Astrocyte of the cerebellum (primary cell): ENCODE results near the gene RNASE11.

ENCODE experiments used
- DNase-seq: peaks from one replicate; pipeline ENCODE4 v3.0.0-alpha.2; 2011; ENCODE audit warnings: low read depth
- H3K4me3 ChIP-seq: 2 replicates; pipeline ENCODE4 v1.5.1; 2011; ENCODE audit warnings: mild to moderate bottlenecking, low read depth, low read length, moderate library complexity
- CTCF ChIP-seq: IDR thresholded peaks from 2 replicates; pipeline ENCODE4 v1.5.1; 2012; ENCODE audit warnings: low read length, low read depth, moderate library complexity, mild to moderate bottlenecking; ENCODE audit errors: missing control alignments
- in situ Hi-C: cut with HindIII; loops from 2 replicates; pipeline ENCODE4 v1.10.0; 2017; ENCODE audit warnings: low sequenced_read_pairs

Gene RNASE11

DNA sequence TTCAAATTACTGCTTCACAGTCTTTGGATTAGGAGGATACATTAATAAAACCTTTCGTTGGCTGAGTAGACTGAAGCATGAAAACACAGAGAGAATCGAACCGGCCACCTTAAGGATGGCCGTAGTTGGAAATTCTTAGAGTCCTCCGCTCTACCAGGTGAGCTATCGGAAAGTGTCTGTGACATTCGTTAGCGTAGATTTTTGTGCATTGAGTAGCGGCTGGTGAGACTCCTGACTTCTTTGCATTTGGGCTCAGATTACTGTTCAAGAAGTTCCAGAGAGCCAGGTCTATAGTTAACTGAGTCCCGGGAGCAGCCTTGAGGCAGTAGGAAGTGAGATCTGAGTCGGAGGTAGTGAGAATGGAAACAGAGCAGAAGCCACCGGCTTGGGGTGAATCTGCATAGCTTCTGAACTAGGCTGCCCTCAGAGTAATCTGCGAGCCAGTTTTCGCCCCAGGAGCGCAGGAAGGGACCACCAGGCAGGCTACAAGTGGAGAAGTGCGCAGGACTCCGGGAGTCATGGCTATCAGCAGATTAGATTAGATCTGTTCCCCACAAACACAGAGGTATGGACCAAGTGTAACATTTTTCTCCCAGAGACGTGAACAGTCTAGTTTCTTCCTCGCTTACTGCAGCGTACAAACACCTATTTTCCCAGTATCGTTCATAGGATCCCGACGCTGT, 42.7 kb upstream of the RNASE11 start:
- in situ Hi-C loops: no loop called here
- DNase-seq: no peak
- H3K4me3 ChIP-seq: peak overlapping the region; percentile 40
- TF ChIP-seq CTCF: no peak

GRCh38 chr14:20628063-20628854, 40.5 kb upstream of the RNASE11 start:
- no peak overlapping the region for H3K4me3 ChIP-seq
- DNase-seq: no peak
- in situ Hi-C loops: no loop called here
- TF ChIP-seq CTCF: no peak

GRCh38 chr14:20627346-20628027, 39.7 kb upstream of the RNASE11 start:
- TF ChIP-seq CTCF: no peak
- no peak overlapping the region for H3K4me3 ChIP-seq
- no peak for DNase-seq
- in situ Hi-C loops: no loop called here

- in situ Hi-C loops: no loop called here
- no peak for TF ChIP-seq CTCF
- peak overlapping the region; percentile 39 for H3K4me3 ChIP-seq
These were observed 38.5 kb upstream of the RNASE11 start for GRCh38 chr14:20626274-20626673.

DNA sequence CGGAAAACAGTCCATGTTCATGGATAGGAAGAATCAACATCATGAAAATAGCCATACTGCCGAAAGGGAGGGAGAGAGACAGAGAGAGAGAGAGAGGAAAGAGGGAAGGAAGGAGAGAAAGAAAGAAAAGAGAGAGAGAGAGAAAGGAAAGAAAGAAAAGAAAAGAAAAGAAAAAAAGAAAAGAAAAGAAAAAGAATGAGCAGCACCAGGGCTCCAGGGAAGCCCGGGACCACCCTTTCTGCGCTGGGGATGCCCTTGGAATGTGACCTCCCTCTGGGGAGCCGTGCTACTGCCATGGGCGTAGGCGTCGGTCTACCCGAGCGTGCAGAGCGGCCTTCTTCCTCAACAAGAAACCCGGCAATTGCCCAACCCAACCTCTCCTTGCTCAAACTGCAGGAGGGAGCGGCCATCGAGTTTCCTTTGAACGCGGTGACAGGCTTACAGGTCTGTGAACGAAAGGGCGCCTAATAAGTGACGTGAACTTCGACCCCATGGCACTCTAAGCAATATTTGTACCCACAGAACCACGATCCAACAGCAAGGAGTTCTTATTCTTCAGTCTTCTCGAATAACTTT, 36.8 kb upstream of the RNASE11 start:
- DNase-seq: no peak
- H3K4me3 ChIP-seq: peak overlapping the region; percentile 39
- no peak for TF ChIP-seq CTCF
- in situ Hi-C loops: no loop called here

More at GRCh38 chr14:20626274-20626673, 38.5 kb upstream of the RNASE11 start:
- no peak for DNase-seq

DNA sequence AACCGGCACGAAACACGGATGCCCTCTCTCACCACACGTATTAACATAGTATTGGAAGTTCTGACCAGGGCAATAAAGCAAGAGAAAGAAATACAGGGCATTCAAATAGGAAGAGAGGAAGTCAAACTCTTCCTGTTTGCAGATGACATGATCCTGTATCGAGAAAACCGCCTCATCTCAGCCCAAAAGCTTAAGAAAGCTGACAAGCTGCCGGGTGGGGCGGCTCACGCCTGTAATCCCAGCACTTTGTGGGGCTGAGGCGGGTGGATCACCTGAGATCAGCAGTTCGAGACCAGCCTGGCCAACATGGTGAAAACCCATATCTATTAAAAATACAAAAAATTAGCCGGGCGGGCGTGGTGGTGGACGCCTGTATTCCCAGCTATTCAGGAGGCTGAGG, 36.0 kb upstream of the RNASE11 start:
- no peak overlapping the region for H3K4me3 ChIP-seq
- DNase-seq: no peak
- no peak for TF ChIP-seq CTCF
- in situ Hi-C loops: no loop called here
